GM12891 (cell line): ENCODE measurements around the gene SMPD3.

Experiments used
- POLR2A ChIP-seq: IDR thresholded peaks from 2 replicates; pipeline ENCODE4 v1.6.1; 2011; ENCODE audit warnings: low read depth, low read length, control low read depth
- POLR2AphosphoS5 ChIP-seq: IDR thresholded peaks from 2 replicates; pipeline ENCODE4 v1.6.1; 2011; ENCODE audit warnings: low read depth, low read length, control low read depth
- POU2F2 ChIP-seq: IDR thresholded peaks from 2 replicates; pipeline ENCODE4 v1.6.1; 2011; ENCODE audit warnings: low read depth, mild to moderate bottlenecking, control low read depth, low read length, moderate library complexity

DNA sequence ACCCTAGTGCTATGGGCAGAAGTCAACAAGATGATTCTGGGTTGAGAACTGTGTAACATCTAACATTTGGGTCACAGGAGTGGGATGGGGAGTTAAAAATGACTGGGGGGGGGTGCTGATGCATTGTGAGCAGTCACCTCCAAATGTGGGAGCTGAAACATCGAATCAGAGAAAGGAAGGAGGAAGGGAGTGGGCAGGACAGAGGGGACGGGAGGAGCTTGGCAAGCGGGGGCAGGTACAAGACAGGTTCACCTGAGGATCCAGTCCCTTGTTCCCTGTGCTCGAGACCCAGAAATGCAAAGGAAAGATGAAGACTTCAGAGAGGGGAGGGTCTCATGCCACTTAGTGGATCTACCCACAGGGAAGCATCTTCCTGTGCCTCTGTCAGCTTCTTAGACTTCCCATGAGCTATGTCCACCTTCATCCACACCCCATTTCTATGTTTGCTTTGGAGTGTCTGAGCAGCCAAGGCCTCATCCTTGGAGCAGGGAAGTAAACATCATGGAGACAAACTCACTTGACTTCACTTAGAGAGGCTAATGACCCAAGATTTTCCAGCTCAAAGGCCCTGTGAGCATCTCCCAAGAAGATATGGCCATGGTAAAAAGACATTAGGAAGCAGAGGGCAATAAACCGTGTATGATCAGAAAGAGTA is 20.5 kb downstream of the SMPD3 start:
- no peak for TF ChIP-seq POU2F2
- TF ChIP-seq POLR2A: no peak
- TF ChIP-seq POLR2AphosphoS5: no peak
